SK-N-MC (cell line): Measurements from ENCODE around the gene ACOT12.

Source experiments
- EZH2 ChIP-seq: fragments of 200-600 bp; sonication (generic); IDR thresholded peaks from one replicate; pipeline ENCODE4 v1.6.1; 2017; ENCODE audit warnings: antibody characterized with exemption
- POLR2AphosphoS5 ChIP-seq: IDR thresholded peaks from 2 replicates; pipeline ENCODE4 v1.6.1; 2012; ENCODE audit warnings: mild to moderate bottlenecking, low read depth, low read length, borderline replicate concordance

GRCh38 chr5:81313686-81314085, 80.2 kb downstream of the ACOT12 start:
- TF ChIP-seq POLR2AphosphoS5 (no peak), EZH2 (no peak)
